ENCODE results near the gene SAMD13. TPM values are rescaled to one million over a fixed set of nuclear protein-coding genes. Genes with fewer than 3 reads are reported as not detected.

Gene SAMD13
- total and polyA plus RNA-seq, 4 donors = 0.30 to 3.4 (median 0.65) TPM

DNA sequence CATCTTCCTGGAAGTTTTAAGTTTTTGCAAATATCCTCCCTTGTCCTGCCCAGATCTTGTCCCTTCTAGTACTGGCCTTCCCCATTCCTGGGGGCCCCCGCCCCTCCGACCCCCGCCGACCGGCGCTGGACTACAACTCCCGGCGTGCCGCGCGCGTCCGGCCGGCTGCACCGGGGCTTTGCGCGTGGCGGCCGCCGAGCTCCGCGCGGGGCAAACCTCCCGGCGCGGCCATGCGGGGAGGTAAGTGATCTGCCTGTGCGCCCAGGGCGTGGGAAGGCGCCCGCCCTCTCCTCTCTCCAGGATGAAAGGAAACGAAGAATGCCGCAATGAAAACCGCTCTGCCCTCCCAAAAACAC, 3.2 kb upstream of the SAMD13 start:
- Histone ChIP-seq H3K27ac (ENCODE audit: low read depth in 1 of 2, low read length in 1 of 2) (peak overlapping the region; percentile 90 to 94), H3K4me1 (ENCODE audit: control insufficient read depth in 5 of 5, insufficient read depth in 5 of 5, low read length in 5 of 5) (peaks cover 3 to 35% (median 7%) of the 10 kb centered on the region in 5 donors), H3K4me3 (peak overlapping the region; percentile 74), H3K36me3 (ENCODE audit: control insufficient read depth in 4 of 4, insufficient read depth in 4 of 4, low read length in 4 of 4) (no peaks in the 10 kb centered on the region), H3K27me3 (ENCODE audit: control insufficient read depth in 3 of 3, insufficient read depth in 3 of 3, low read length in 2 of 3) (no peaks in the 10 kb centered on the region), H3K9me3 (ENCODE audit: control insufficient read depth in 4 of 4, insufficient read depth in 3 of 4, low read length in 3 of 4) (peaks cover 0 to 2% (median 0%) of the 10 kb centered on the region in 4 donors), H3K9ac (ENCODE audit: insufficient read depth in 1 of 2, low read length in 2 of 2) (peak overlapping the region; percentile 52 to 78)
- ATAC-seq (ENCODE audit: insufficient read depth, low FRiP score) (peak; percentile 78), DNase-seq (peak; percentile 62 to 70 (median 68))
- WGBS, 2 donors = 0 to 1% methylated on average over 33 to 34 of the region's 34 CpGs
- TF ChIP-seq, protein P1, sequence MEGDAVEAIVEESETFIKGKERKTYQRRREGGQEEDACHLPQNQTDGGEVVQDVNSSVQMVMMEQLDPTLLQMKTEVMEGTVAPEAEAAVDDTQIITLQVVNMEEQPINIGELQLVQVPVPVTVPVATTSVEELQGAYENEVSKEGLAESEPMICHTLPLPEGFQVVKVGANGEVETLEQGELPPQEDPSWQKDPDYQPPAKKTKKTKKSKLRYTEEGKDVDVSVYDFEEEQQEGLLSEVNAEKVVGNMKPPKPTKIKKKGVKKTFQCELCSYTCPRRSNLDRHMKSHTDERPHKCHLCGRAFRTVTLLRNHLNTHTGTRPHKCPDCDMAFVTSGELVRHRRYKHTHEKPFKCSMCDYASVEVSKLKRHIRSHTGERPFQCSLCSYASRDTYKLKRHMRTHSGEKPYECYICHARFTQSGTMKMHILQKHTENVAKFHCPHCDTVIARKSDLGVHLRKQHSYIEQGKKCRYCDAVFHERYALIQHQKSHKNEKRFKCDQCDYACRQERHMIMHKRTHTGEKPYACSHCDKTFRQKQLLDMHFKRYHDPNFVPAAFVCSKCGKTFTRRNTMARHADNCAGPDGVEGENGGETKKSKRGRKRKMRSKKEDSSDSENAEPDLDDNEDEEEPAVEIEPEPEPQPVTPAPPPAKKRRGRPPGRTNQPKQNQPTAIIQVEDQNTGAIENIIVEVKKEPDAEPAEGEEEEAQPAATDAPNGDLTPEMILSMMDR (IDR thresholded peaks at IDR 0.05; ENCODE audit: control extremely low read depth, extremely low read depth) = no peak

GRCh38 chr1:84298684-84299535, 2.6 kb upstream of the SAMD13 start:
- peak overlapping the region; percentile 74 for H3K4me3 ChIP-seq
- H3K9ac ChIP-seq (ENCODE audit: insufficient read depth in 1 of 2, low read length in 2 of 2) = peak overlapping the region; percentile 52 to 78
- WGBS, 2 donors = 1 to 2% methylated on average over 50 of the region's 50 CpGs
- H3K4me1 ChIP-seq (ENCODE audit: control insufficient read depth in 5 of 5, insufficient read depth in 5 of 5, low read length in 5 of 5) = peaks cover 3 to 41% (median 7%) of the 10 kb centered on the region in 5 donors
- H3K27ac ChIP-seq (ENCODE audit: low read depth in 1 of 2, low read length in 1 of 2) = peak overlapping the region; percentile 90 to 94
- ATAC-seq (ENCODE audit: insufficient read depth, low FRiP score) = peak; percentile 16
- peak; percentile 53 to 65 (median 59) for DNase-seq
- no peaks in the 10 kb centered on the region for H3K36me3 ChIP-seq (ENCODE audit: control insufficient read depth in 4 of 4, insufficient read depth in 4 of 4, low read length in 4 of 4)
- H3K9me3 ChIP-seq (ENCODE audit: control insufficient read depth in 4 of 4, insufficient read depth in 3 of 4, low read length in 3 of 4) = peaks cover 0 to 2% (median 0%) of the 10 kb centered on the region in 4 donors
- TF ChIP-seq, protein P1 (IDR thresholded peaks at IDR 0.05; ENCODE audit: control extremely low read depth, extremely low read depth) = no peak
- no peaks in the 10 kb centered on the region for H3K27me3 ChIP-seq (ENCODE audit: control insufficient read depth in 3 of 3, insufficient read depth in 3 of 3, low read length in 2 of 3)

- H3K4me3 ChIP-seq = peak overlapping the region; percentile 9
- TF ChIP-seq, protein P1 (IDR thresholded peaks at IDR 0.05; ENCODE audit: control extremely low read depth, extremely low read depth) = no peak
- ATAC-seq (ENCODE audit: insufficient read depth, low FRiP score) (no peak), DNase-seq (peak; percentile 13 to 54 (median 48))
- H3K27ac ChIP-seq (ENCODE audit: low read depth in 1 of 2, low read length in 1 of 2) = peak overlapping the region; percentile 90 to 94
- WGBS, 2 donors = 21 to 28% methylated on average over 4 of the region's 4 CpGs
- H3K9ac ChIP-seq (ENCODE audit: insufficient read depth in 1 of 2, low read length in 2 of 2) = peak overlapping the region; percentile 52 to 78
- H3K9me3 ChIP-seq (ENCODE audit: control insufficient read depth in 4 of 4, insufficient read depth in 3 of 4, low read length in 3 of 4) = peaks cover 0 to 2% (median 0%) of the 10 kb centered on the region in 4 donors
- H3K4me1 ChIP-seq (ENCODE audit: control insufficient read depth in 5 of 5, insufficient read depth in 5 of 5, low read length in 5 of 5) = peaks cover 3 to 41% (median 7%) of the 10 kb centered on the region in 5 donors
- no peaks in the 10 kb centered on the region for H3K27me3 ChIP-seq (ENCODE audit: control insufficient read depth in 3 of 3, insufficient read depth in 3 of 3, low read length in 2 of 3)
- no peaks in the 10 kb centered on the region for H3K36me3 ChIP-seq (ENCODE audit: control insufficient read depth in 4 of 4, insufficient read depth in 4 of 4, low read length in 4 of 4)
Measured at GRCh38 chr1:84299536-84300170, 1.9 kb upstream of the SAMD13 start.
